ENCODE results near the gene NPTX1.

The NPTX1 gene

DNA sequence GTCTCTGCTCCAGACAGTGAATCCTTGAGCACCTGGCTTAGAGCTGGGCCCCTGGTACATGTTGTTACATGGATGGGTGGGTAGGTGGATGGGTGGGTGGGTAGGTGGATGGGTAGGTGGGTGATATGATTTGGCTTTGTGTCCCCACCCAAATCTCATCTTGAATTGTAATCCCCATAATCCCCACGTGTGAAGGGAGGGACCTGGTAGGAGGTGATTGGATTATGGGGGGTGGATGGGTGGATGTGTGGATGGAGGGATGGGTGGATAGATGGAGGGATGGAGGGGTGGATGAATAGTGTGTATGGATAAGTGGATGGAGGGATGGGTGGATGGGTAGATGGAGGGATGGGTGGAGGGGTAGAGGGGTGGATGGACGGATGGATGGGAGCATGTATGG is 26.6 kb upstream of the NPTX1 start:
- no peak for DNase-seq (ENCODE audit: low read depth)

DNA sequence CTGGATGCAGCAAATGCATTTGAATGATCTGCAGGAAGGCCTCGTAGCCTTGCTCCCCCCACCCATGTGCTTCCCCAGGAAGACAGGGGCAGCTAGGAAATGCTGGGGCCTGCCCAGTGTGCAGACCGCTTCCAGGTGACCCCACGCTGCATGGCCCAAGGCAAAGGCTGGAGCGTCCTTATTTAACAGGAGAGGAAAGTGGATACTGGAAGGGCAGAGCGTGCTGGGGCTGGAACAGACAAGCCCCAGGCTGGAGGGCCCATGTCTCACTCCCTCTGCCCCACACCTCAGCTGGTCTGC is 26.1 kb upstream of the NPTX1 start:
- no peak for DNase-seq (ENCODE audit: low read depth)

DNA sequence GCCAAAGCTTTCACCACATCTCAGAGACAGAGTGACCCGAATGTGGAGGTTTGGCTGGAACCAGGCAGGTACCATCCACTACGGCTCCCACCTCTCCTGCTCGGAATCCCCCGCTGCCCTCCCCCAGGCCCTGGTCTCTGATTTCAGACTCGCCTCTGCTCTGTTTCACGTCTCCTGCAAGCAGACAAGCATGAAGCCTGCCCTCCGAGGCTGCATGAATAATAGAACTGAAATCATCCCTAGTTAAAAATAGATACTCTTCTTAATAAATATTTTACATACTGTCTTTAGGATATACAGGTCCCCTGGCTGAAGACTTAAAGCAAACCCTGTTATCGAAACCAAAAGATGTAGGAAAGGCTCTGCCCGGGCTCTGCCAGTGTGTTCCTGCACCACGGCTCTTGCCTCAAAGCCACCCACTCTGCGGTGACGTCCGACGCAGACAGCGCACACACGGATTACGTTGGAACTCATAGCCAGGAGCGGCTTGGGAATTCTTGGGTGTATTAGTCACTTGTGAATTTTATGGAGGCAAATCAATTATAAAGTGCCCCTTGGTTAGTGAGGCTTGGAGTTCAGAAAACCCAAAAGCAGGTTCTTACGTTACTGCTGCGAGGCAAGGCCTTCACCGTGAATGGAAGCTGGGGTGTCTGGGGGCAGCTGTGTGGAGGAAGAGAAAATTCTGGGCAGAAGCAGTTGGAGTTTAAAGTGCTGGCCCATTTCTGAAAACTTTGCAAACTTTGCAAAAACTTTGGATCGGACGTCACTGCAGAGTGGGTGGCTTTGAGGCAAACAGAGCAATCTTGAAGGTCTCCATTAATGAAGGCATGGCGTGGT is 25.6 kb upstream of the NPTX1 start:
- DNase-seq (ENCODE audit: low read depth): no peak

DNA sequence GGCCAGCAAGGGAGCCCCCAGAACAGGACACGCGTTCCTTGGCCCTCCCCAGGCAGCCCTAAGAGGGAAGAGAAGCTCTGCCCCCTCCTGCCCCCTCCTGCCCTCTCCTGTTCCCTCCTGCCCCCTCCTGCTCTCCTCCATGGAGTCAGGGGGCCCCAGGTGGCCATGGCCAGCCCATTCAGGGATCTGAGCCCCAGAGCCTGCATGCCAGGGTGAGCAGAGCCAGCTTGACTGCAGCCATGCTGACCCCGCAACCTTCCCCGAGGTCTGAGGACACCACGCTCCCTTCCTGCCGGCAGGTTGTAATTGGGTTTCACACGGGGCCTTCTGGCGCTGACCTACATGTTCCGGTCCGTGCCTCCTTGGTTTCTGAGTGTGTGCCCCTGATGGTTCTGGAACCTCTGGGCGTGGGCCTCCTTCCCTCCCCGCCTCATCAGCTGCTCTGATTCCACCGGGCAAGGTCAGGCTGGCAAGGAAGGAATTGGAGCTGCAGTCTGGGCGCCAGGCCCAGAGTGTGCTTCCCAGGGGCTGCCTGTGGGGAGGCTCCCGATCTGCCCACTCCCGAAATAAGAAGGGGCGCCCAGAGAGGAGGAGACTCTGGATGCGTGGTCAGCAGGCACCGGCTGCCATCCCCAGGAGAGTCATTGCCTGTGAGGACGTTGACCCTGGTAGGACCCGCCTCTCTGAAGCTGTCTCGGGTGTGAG is 23.7 kb upstream of the NPTX1 start:
- DNase-seq (ENCODE audit: low read depth): no peak

DNA sequence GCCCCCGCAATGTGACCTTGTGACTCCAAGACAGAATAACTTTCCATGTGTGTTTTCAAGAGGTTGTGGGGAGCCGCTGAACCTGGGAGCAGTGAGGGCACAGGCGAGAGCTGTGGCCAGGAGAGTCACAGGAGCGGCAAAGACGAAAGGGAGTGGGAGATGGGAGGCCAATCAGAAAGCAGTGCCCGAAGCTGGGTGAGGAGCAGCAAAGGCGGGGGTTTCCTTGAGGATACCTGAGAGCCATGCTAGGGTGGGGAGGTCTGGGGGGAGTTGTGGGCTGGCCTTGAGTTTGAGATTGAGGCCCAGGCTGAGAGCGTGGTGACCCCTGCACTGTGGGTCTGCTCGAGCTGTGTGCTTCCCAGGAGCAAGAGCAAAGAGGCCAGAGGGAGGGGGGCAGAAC is 23.2 kb upstream of the NPTX1 start:
- no peak for DNase-seq (ENCODE audit: low read depth)

DNA sequence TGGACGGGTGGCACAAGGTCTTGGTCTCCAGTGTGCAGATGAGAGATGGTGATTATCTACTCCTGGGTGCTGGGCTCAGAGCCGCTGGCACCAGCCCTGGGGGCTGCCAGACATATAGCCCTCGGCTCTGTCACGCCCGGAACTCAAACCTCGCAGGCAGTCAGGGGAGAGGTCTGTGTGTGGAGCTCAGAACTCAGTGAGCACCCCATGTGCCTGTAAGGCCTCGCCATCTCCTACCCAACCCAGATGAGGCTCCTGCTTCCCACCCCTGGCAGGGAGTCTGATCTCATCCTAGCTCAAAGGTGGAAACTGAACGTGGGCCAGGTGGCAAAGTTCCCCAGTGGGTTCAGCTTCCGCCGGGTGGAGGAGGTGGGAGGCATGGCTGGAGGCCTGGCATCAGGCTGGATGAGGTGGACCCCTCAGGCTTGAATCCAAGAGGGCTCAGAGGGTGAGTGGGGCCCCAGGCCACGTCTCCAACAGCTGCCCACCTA is 22.6 kb upstream of the NPTX1 start:
- no peak for DNase-seq (ENCODE audit: low read depth)

DNA sequence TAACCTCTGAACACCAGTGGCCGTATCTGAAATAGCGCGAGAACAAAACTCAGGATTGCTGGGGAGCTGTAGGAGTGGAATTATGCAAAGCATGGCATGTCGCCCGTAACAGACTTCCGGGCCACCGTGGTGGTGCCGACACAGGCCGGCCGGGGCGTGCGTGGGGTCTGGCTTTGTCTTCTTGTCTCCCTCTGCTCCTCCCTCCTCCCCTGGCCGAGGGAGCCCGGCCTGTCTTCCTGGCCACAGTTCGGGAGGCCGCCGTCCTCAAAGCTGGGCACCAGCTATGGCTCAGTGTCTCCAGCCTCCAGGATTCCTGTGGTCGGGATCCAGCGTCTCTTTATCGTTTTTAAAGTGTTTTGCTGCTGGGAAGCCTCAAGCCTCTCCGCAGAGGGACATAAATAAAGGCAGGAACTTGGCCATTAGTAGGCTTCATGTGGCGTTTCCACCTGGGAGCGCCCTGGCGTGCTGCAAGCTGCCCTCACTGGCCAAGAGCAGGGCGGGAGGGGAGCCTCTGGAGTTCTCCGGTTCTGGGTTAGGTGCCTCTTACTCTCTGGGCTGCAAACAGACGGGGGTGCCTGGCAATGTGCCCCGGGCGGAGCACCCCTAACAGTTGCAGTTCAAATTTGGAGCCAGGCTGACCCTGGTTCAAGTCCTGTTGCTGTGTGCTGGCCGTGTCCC is 22.0 kb upstream of the NPTX1 start:
- no peak for DNase-seq (ENCODE audit: low read depth)

DNA sequence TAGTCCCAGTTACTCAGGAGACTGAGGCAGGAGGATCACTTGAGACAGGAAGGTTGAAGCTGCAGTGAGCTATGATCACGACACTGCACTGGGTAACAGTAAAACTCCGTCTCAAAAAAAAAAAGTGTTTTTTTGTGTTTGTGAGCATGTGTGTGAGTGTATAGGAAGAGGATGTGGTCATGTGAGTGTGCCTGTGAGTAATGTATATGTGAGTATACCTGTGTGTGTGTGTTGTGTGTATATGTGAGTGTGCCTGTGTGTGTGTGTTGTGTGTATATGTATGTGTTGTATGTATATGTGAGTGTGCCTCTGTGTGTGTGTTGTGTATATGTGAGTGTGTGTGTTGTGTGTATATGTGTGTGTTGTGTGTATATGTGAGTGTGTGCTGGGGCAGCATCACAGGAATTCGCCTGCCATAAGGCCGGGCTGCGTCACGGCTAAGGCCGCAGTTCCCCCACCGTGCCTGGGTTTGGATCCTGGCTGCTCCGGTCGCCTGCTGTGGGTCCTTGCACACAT is 21.4 kb upstream of the NPTX1 start:
- DNase-seq (ENCODE audit: low read depth): no peak

DNA sequence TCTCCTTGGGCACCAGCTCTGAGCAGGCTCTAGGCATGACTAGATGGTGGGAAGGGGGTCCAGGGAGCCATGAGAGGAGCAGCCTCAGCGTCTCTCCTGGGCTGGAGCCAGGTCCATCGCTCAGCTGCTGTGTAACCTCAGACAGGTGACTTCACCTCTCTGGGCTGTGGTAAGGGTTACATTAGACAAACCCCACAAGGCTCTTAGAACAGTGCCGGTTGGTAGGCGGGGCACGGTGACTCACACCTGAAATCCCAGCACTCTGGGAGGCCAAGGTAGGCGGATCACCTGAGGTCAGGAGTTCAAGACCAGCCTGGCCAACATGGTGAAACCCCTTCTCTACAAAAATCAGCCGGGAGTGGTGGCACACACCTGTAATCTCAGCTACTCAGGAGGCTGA is 18.1 kb upstream of the NPTX1 start:
- no peak for DNase-seq (ENCODE audit: low read depth)

DNA sequence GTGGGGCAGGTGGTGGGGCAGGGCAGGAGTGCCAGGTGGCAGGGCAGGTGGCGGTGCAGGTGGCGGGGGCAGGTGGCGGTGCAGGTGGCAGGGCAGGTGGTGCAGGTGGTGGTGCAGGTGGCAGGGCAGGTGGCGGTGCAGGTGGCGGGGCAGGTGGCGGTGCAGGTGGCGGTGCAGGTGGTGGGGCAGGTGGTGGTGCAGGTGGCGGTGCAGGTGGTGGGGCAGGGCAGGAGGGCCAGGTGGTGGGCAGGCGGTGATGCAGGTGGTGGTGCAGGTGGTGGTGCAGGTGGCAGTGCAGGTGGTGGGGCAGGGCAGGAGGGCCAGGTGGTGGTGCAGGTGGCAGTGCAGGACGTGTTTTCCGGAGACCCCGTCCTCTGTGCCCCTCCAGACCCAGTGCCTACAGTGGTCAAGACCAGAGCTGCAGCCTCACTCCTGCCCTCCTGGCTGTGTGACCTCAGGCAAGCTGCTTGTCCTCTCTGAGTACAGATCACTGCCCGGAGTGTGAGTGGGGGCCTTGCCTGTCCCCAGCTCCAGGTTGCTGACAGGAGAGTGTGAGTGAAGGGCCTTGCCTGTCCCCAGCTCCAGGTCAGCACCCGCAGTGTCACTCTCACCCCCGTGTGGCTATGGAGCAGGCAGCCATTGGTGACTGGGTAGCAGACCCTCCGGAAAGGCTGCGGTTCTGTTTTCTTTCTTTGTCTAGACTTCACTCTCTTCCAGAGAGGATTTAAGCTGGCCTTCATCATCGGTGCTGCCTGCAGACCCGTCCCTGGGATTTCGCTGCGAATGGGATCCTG is 16.1 kb upstream of the NPTX1 start:
- no peak for DNase-seq (ENCODE audit: low read depth)

DNA sequence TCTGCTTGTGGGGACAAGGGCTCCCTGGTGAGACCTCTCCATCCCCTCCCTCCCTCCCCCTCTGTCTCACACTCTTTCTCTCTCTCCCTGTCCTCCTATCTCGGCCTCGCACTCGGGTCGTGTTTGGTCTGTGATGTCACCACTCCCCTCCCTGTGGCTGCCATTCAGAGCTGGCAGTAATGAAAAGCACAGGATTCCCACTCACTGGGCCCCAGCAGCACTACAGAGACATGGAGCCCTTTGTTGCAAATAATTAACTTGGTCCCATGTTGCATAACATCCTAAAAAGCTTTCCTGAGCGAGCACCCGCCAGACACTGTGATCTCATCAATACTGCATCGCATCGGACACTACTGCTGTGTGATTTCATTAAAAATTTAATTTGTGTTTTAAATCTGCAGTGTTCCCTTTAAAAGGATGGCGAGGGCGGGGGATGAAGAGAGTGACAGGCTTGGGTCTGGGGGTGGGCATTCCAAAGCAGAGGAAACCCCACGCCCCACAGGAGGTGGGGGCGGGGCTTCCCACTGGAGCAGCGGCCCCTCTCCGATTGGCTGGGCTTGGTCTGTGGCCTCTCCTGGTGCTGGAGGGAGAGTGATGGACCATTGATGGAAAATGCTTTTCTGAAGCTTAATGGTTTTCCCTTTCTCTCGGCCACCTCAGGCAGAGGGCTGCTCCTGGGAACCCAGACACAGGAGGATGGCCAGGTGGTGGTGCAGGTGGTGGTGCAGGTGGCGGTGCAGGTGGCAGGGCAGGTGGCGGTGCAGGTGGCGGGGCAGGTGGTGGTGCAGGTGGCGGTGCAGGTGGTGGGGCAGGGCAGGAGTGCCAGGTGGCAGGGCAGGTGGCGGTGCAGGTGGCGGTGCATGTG is 15.3 kb upstream of the NPTX1 start:
- DNase-seq (ENCODE audit: low read depth): no peak

DNA sequence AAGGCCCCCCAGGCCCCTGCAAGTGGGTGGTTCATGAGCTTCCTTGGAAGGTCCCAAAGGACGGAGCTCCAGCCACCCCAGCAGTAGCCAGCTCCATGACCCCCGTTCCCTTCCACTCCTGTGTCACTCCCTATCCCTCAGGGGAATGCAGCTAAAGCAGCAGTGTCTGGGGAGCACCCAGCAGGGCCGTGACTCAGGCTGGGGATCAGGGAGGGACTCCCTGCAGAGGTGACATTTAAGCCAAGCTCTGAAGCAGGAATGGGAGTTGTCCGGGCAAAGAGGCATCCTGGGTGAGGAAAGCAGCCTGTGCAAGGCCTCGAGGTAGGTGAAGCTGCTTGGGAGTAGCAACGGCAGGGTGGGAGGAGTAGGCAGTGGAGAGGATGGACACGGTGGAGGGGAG is 11.1 kb upstream of the NPTX1 start:
- no peak for DNase-seq (ENCODE audit: low read depth)

DNA sequence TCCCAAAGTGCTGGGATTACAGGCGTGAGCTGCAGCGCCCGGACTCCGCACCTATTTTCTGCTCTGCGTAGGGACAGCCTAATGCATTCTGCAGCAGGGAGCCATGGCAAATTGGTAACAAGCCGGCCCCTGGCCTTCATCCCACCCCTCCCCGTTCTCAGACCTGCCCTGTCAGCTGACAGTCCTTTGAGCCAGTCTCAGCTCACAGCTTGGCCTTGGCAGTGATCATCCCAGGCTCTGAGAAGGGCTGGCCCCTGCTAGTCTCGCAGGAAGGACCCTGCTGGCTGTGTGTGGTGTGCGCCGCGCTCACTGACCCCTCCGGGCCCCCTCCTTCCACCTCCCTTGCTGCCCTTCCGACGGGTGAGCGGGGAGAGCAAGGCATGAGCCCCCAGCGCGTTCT is 10.3 kb upstream of the NPTX1 start:
- no peak for DNase-seq (ENCODE audit: low read depth)

DNA sequence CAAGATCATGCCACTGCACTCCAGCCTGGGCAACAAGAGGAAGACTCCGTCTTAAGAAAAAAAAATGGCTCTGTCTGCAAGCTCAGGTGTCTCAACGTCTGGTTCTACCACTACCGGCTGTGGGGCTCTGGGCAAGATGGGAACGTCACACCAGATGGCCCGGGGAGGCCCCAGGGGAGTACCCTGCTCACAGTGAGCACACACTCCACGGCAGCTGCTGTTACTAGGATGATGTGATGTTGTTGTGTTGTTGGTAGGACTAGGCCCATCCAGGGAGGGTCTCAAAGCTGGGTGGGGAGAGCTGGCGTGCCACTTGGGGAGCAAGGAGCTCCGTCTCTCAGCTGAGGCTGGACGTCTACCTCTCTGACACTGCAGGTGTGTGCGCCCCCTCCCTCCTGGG is 9.4 kb upstream of the NPTX1 start:
- DNase-seq (ENCODE audit: low read depth): no peak

DNA sequence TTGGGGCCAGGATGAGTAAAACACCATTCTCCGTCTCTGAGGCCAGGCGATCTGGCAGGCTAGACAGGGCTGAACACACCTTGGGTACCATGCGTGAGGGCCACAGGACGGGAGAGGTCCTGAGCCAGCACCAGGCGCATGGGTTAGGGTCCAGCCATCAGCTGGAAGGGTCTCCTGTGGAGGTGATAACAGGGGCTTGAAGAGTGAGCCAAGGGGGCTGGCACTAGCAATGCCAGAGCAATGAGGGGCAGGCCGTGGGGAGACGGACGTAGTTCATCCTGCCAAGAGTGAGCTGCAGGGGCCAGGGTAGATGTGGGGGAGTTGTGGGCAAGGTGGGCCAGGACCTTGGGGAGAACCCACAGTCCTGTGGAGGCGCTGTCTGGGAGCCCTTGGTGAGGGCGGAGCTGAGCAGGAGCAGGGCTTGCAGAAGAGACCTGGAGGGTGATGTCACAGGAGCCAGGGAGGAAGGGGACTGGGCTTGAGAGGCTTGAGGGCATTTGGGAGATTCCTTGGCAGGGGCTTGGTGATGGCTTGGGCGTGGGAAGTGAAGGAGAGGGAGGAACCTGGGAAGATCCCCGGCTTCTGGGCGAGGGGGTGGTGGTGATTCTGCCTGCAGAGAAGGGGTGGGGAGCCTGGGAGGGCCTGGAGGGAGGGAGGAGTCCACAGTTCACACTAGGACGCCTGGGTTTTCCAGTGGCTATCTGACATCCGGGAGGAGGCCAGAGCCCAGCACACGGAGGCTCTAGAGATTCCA is 6.3 kb upstream of the NPTX1 start:
- DNase-seq (ENCODE audit: low read depth): no peak

DNA sequence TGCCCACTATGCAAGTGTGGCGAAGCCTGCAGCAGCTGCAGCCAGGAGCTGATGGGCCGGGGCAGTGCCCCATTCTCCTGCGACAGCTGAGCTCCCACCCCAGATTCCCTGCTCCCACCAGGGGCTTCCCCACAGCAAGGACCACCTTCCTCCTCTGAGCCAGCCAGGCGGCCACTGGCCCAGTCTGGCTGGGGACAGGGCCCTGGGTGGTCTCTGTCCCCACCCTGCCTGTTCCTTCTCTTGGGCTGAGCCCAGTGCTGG is 5.6 kb upstream of the NPTX1 start:
- DNase-seq (ENCODE audit: low read depth): no peak

DNA sequence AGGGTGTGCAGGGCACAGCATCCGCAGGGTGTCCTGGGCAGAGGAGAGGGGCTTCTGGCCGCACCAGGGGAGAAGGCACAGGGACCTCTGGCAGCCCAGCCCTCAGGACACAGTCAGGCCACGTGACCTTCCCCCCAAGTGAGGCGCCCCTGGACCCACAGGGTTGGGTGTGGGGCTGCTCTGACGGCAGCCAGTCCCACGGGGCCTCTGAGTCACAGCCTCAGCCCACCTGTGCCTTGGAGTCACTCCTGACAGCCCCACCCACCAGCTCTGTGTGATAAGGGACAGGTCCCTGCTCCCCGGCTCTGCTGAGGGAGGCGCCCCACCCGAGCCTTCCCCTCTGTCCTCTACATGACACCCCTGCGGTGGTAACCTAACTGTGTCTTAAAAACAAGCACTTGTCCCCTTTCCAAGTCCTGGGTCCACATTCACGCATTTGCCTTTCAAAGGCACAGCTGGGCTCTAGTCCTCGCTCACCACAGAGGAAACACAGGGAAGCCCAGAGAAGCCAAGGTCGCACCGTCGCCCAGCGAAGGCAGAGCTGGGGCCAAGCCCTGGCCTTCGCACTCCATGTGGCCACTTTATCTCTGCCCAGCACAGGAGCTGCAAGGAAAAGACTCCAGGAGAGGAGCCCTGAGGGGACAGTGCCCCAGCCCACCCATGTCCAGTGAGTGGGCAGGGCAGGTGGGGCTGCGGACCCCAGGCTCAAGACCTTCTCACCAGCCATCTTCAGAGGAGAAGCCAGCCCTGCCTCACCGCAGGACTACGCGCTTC is 5.1 kb upstream of the NPTX1 start:
- no peak for DNase-seq (ENCODE audit: low read depth)

DNA sequence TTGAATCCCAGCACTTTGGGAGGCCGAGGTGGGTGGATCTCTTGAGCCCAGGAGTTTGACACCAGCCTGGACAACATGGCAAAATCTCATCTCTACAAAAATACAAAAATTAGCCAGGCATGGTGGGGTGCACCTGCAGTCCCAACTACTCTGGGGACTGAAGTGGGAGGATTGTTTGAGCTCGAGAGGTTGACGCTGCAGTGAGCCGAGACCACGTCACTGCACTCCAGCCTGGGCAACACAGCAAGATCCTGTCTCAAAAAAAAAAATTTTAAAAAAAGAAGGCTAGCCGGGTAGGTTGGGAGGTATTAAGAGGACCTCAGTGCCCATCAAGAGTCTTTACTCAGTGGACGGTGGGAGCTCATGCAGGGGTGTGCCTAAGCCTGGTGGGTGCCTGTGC is 3.8 kb upstream of the NPTX1 start:
- DNase-seq (ENCODE audit: low read depth): no peak

DNA sequence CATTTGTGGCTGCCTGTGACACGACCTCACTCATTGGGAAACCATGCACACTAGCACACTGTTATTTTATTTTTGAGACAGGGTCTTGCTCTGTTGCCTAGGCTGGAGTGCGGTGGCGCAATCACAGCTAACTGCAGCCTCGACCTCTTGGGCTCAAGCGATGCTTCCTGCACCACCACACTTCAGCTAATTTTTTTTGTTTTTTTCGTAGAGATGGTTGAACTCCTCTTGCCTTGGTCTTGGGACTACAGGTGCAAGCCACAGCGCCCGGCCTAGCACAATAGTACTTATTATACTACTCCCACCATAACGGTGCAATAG is 2.8 kb upstream of the NPTX1 start:
- DNase-seq (ENCODE audit: low read depth): no peak
